HFFc6 (cell line): Measurements from ENCODE around the gene PIGT. TPM values are rescaled to one million over a fixed set of nuclear protein-coding genes. Genes with fewer than 3 reads are reported as not detected.

ENCODE experiments used
- DNase-seq: peaks from one replicate; pipeline ENCODE4 v3.0.0-alpha.2; 2018
- H3K27ac Mint-ChIP-seq: 2 replicates; pipeline ENCODE4 v1.8.0; 2020; ENCODE audit warnings: mild to moderate bottlenecking, mixed read lengths
- H3K27me3 Mint-ChIP-seq: 2 replicates; pipeline ENCODE4 v1.8.0; 2021; ENCODE audit warnings: mild to moderate bottlenecking, moderate library complexity, mixed read lengths; ENCODE audit not compliant: insufficient read depth
- H3K36me3 Mint-ChIP-seq: 2 replicates; pipeline ENCODE4 v1.8.0; 2021; ENCODE audit warnings: low read depth, mixed read lengths
- H3K4me1 Mint-ChIP-seq: 2 replicates; pipeline ENCODE4 v1.8.0; 2020; ENCODE audit warnings: low read depth, mixed read lengths
- H3K4me3 Mint-ChIP-seq: 2 replicates; pipeline ENCODE4 v1.8.0; 2020; ENCODE audit warnings: mild to moderate bottlenecking, moderate library complexity, mixed read lengths
- H3K9me3 Mint-ChIP-seq: 2 replicates; pipeline ENCODE4 v1.8.0; 2020; ENCODE audit warnings: mild to moderate bottlenecking, mixed read lengths
- CTCF ChIP-seq: fragments of 200-600 bp; sonication (generic); IDR thresholded peaks from 2 replicates; pipeline ENCODE4 v1.5.0; 2021; ENCODE audit warnings: antibody characterized with exemption, mild to moderate bottlenecking
- total RNA-seq, 6 experiments: library from RNA; stranded (reverse); fragmentation: NEBNext Ultra II Directional; extraction: Animal tissue kit (Norgen Biotek cat#: 25700); gene quantifications; 2 replicates in 1 of 6; 3 replicates in 5 of 6; pipeline ENCODE4 v1.2.3, GENCODE V29; 2021

Gene PIGT
- total RNA-seq, 6 experiments from 2014 or later, result 76.7 to 94.0 (median 81.8) TPM

DNA sequence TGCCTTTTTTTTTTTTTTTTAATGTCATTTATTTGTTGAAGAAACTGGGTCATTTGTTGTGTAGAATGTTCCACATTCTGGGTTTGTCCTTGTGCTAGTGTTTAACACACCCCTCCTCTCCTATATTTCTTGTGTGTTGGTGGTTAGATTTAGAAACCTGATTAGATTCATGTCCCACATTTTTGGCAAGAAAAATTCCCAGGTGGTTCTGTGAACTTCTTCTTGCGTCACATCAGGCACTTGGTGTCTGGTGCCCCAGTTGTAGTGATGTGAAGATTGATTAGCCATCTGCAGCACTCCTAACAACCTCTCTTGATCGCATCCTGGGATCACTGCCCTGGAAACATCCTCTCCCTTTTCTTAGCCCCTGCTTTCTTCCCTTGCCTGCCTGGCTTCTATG, 7.8 kb downstream of the PIGT start:
- Mint-ChIP-seq H3K27me3 (no peaks in the 10 kb centered on the region), H3K4me3 (no peak overlapping the region), H3K9me3 (no peaks in the 10 kb centered on the region), H3K27ac (no peak overlapping the region), H3K36me3 (peaks cover 23% of the 10 kb centered on the region; the same call in 1 of the 2 replicates), H3K4me1 (peaks cover 19% of the 10 kb centered on the region)
- DNase-seq, result no peak
- no peak for TF ChIP-seq CTCF

- DNase-seq, result no peak
- Mint-ChIP-seq H3K4me3 (no peak overlapping the region), H3K27me3 (no peaks in the 10 kb centered on the region), H3K27ac (no peak overlapping the region), H3K4me1 (peaks cover under 1% of the 10 kb centered on the region), H3K9me3 (no peaks in the 10 kb centered on the region), H3K36me3 (peaks cover 13% of the 10 kb centered on the region; the same call in 1 of the 2 replicates)
- no peak for TF ChIP-seq CTCF
Observed at GRCh38 chr20:45425561-45425960, 9.6 kb downstream of the PIGT start.

- no peaks in the 10 kb centered on the region for H3K4me1 Mint-ChIP-seq
- no peak overlapping the region for H3K4me3 Mint-ChIP-seq
- no peaks in the 10 kb centered on the region for H3K9me3 Mint-ChIP-seq
- no peak for DNase-seq
- H3K27ac Mint-ChIP-seq, result no peak overlapping the region
- no peak for TF ChIP-seq CTCF
- H3K36me3 Mint-ChIP-seq, result peaks cover 10% of the 10 kb centered on the region; the same call in 1 of the 2 replicates
- H3K27me3 Mint-ChIP-seq, result no peaks in the 10 kb centered on the region
Observed at GRCh38 chr20:45426320-45427016, 10.5 kb downstream of the PIGT start.

- no peak overlapping the region for H3K4me3 Mint-ChIP-seq
- H3K9me3 Mint-ChIP-seq, result no peaks in the 10 kb centered on the region
- TF ChIP-seq CTCF, result no peak
- no peak overlapping the region for H3K27ac Mint-ChIP-seq
- DNase-seq, result no peak
- no peaks in the 10 kb centered on the region for H3K27me3 Mint-ChIP-seq
- H3K4me1 Mint-ChIP-seq, result no peaks in the 10 kb centered on the region
- H3K36me3 Mint-ChIP-seq, result peaks cover 10% of the 10 kb centered on the region; the same call in 1 of the 2 replicates
Observed at GRCh38 chr20:45427236-45428149, 11.6 kb downstream of the PIGT start.

GRCh38 chr20:45429618-45430017, 13.7 kb downstream of the PIGT start:
- Mint-ChIP-seq H3K4me1 (peaks cover 13% of the 10 kb centered on the region), H3K4me3 (no peak overlapping the region), H3K27me3 (no peaks in the 10 kb centered on the region), H3K9me3 (no peaks in the 10 kb centered on the region), H3K36me3 (peaks cover 14% of the 10 kb centered on the region; the same call in 1 of the 2 replicates), H3K27ac (no peak overlapping the region)
- no peak for DNase-seq
- TF ChIP-seq CTCF, result no peak
